ENCODE measurements around the gene ITPR2. TPM values are rescaled to one million over a fixed set of nuclear protein-coding genes. Genes with fewer than 3 reads are reported as not detected.

ITPR2 gene
- total RNA-seq, 1 donor: 33.4 TPM

DNA sequence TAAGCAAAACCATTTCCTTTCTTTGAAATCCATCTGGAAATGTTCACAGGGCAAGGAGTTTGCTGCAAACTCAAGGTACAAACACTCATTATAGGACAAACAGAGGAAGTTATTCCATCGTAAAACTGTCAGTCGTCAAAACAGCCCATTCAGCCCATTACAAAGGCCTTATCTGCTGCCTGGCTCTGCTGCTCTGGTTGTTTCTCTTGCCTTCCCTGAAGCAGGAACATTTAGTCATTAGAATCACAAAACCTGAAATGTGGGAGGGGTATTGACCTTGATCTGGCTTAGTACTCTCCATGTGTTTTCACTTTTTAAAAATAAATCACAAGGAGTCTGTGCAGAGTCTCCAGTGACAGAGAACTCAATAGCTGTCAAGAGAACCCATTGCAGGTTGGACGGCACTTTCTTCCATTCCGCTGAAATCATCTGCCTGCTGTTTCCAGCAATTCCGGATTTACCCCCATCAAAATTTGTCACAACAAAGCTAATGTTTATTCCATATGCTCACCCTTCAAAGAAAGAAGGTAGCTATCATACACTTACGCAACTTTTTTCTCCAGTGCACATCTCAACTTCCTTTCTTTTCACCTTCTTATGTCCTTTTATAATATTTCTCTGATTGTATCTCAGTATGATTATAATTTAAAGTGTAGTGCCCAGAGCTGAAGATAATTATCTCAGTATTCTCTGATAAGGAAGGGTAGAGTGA is 24.6 kb upstream of the ITPR2 start:
- peaks cover 8% of the 10 kb centered on the region for H3K4me1 ChIP-seq (ENCODE audit: insufficient read depth, low read length)
- no peaks in the 10 kb centered on the region for H3K9me3 ChIP-seq (ENCODE audit: low read depth, low read length)
- H3K4me3 ChIP-seq (ENCODE audit: low read length): no peak overlapping the region
- H3K27me3 ChIP-seq (ENCODE audit: insufficient read depth, low read length): no peaks in the 10 kb centered on the region

DNA sequence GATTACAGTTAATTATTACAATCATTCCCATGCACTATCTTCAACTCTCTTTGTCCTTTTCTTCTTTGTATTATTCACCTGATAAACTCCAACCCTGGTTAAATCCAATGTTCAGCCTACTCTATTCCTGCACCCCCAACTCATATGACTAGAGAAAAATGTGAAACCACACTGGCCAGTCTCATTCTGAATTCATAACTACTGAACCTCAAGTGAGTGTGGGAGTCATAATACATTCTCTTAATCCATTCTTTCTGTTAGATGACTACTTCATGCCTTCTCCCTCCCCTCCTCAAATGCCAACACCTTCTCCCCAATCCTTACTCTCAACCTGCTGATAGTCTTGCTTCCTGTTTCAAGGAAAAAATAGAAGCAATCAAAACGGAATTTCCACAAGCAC is 22.3 kb upstream of the ITPR2 start:
- Histone ChIP-seq H3K9me3 (ENCODE audit: low read depth, low read length) (no peaks in the 10 kb centered on the region), H3K27me3 (ENCODE audit: insufficient read depth, low read length) (no peaks in the 10 kb centered on the region), H3K4me3 (ENCODE audit: low read length) (no peak overlapping the region), H3K4me1 (ENCODE audit: insufficient read depth, low read length) (peaks cover 8% of the 10 kb centered on the region)

DNA sequence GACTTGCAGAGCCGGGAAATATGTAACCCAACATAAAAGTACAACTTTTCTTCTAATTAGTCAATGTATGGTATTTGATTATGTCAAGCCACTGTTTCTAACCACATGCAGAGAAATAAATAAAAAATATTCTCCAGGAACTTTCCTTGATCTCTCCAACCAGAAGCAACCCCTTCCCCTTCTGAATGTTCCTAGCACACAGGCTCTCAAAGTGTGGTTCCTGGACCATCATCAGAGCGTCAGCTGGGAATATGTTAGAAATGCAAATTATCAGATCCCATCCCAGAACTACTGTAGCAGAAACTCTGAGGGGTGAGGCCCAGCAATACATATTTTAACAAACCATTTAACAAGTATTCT is 21.0 kb upstream of the ITPR2 start:
- Histone ChIP-seq H3K4me1 (ENCODE audit: insufficient read depth, low read length) (peaks cover 8% of the 10 kb centered on the region), H3K4me3 (ENCODE audit: low read length) (no peak overlapping the region), H3K27me3 (ENCODE audit: insufficient read depth, low read length) (no peaks in the 10 kb centered on the region), H3K9me3 (ENCODE audit: low read depth, low read length) (no peaks in the 10 kb centered on the region)

DNA sequence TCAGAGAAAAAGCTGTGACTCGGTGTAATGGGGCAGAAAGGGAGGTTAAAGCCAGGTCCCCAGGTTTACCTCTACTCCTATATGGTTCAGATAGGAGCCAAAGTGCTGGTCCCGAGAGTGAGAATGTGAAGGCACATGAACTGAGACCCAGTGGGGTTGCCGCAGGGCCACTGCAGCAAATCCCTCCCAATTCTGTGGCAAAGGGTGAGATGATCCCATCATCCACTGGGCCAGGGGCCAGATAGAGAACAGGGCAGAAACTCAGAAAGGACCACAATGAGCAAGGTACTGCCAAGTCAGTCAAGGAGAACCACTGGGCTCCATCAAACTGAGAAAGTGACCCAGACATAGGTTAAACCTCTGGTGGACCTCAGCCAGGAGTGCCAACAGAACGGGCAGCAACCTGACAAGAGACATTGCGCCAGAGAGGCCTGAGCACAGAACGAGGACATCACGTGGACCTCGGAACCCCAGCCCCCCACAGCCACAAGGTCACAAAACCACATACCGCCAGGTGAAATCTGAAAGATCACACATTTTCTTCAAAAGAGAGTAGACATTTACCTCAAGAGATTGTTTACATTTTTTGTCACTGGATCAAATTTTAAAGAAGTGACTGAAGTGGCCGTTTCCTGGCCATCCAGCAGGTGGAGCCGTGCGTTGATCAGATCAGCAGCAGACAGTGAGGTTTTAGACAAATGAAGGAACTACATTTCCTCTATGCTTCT is 20.5 kb upstream of the ITPR2 start:
- Histone ChIP-seq H3K4me3 (ENCODE audit: low read length) (no peak overlapping the region), H3K4me1 (ENCODE audit: insufficient read depth, low read length) (peaks cover 8% of the 10 kb centered on the region), H3K9me3 (ENCODE audit: low read depth, low read length) (no peaks in the 10 kb centered on the region), H3K27me3 (ENCODE audit: insufficient read depth, low read length) (no peaks in the 10 kb centered on the region)

DNA sequence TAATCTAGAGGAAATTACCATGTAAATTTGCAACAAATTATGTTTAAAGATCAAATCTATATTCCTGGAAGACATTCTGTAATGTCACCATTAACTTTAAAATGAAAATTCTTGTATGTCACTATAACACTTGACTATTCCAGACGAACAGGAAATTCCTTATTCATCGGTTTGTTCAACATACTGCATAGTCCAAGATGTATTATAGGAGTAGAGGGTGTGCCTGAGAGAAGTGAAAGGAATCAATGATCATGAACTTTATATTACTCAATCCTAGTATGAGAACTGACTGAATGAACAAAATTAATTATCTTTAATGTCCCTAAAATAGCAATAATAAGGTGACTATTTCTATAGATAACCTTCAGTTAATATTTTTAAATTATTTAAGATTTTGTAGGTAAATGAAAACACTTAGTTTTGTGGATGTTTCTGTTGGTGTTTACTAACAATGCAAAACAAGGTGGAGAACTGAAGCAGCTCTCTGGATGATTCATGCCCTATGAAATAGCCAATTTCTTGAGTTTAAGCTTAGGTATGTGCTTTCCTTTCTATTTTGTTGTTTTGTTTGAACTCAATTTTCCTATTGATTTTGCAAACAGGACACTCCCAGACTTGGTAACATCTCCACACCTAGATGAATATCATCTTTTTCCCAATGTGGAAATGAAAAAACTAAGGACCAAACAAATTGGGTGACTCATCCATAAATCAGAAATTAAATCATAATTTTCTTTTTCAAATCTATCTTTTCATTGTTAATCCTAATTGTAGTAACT is 18.2 kb upstream of the ITPR2 start:
- no peak overlapping the region for H3K4me3 ChIP-seq (ENCODE audit: low read length)
- no peaks in the 10 kb centered on the region for H3K9me3 ChIP-seq (ENCODE audit: low read depth, low read length)
- no peaks in the 10 kb centered on the region for H3K27me3 ChIP-seq (ENCODE audit: insufficient read depth, low read length)
- H3K4me1 ChIP-seq (ENCODE audit: insufficient read depth, low read length): peaks cover 11% of the 10 kb centered on the region

DNA sequence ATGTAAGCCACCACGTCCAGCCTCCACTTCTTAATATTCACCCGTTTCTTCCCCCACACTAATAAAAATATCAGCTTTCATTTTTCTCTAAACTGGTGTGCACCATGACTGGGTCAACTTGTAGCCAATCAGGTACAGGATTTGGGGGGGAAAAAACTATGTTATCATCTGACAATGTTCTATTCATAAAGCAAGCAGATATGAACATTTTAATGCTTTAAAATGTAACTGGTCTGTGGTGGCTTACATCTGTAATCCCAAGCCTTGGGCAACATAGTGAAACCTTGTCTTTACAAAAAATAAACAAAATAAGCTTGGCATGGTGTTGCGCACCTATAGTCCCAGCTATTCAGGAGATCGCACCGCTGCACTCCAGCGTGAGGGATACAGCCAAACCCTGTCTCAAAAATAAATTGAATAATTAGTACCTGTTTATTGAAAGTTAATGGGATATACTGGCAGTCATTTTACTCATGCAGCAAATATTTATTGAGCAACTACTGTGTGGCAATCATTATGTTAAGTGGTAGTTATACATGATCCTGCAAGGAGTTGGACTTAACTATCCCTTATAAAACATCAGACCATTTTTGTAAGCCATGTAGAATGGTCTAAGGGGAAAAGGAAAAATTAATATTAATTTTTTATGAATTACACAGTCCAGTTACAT is 15.3 kb upstream of the ITPR2 start:
- Histone ChIP-seq H3K27me3 (ENCODE audit: insufficient read depth, low read length) (no peaks in the 10 kb centered on the region), H3K9me3 (ENCODE audit: low read depth, low read length) (no peaks in the 10 kb centered on the region), H3K4me3 (ENCODE audit: low read length) (no peak overlapping the region), H3K4me1 (ENCODE audit: insufficient read depth, low read length) (peaks cover 8% of the 10 kb centered on the region)

DNA sequence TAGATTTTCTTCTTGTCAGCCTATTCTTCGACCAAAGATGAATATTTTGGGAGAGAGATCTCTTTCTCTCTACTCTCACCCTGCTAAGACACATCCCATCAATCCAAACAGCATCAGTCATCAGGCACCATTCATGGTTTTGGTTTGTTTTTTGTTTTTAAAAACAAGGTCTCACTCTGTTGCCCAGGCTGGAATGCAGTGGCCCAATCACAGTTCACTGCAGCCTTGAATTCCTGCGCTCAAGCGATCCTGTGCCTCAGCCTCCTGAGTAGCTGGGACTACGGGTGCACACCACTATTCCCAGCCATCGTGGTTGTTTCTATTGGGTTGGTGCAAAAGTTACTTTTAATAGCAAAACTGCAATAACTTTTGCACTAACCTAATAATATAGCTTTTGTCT is 14.4 kb upstream of the ITPR2 start:
- Histone ChIP-seq H3K4me1 (ENCODE audit: insufficient read depth, low read length) (peaks cover 8% of the 10 kb centered on the region), H3K4me3 (ENCODE audit: low read length) (no peak overlapping the region), H3K27me3 (ENCODE audit: insufficient read depth, low read length) (no peaks in the 10 kb centered on the region), H3K9me3 (ENCODE audit: low read depth, low read length) (no peaks in the 10 kb centered on the region)

DNA sequence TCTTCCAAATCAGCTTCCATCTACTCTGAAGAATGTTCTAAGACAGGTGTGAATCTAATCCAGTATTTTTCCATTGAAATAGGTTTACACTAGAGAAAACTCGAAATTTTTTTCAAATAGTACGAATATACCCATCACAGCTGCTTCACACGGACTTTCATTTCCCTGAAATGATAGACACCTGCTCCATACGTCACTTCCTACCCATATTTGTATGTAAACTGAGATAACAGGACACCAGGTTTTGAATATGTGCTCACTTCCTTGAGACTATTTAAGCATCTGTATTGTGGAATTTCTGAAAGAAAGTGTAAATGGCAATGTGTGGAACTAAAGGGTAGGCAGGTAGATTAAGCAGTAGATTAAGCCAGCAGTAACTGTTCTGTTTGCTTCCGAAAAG is 13.4 kb upstream of the ITPR2 start:
- peaks cover 8% of the 10 kb centered on the region for H3K4me1 ChIP-seq (ENCODE audit: insufficient read depth, low read length)
- H3K4me3 ChIP-seq (ENCODE audit: low read length): no peak overlapping the region
- H3K27me3 ChIP-seq (ENCODE audit: insufficient read depth, low read length): no peaks in the 10 kb centered on the region
- H3K9me3 ChIP-seq (ENCODE audit: low read depth, low read length): no peaks in the 10 kb centered on the region

DNA sequence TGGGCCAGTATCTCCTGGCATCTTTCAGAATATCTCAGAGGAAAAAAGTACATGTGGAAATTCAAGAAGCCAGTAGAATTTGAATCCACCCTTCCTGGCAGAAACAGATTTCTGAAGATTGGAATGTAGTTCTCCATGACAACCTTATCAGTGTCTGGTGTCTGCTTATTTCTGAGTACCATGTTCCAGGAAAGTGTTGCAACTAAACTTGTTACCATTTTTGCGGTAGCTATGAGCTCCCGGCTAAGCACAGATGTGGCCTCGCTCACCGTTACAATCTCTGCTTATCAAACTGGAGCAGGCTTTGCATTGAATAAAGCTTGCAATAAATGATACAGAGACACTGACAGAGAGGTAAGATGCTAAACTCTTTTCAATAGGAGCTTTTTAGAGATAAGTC is 13.0 kb upstream of the ITPR2 start:
- peaks cover 8% of the 10 kb centered on the region for H3K4me1 ChIP-seq (ENCODE audit: insufficient read depth, low read length)
- no peaks in the 10 kb centered on the region for H3K9me3 ChIP-seq (ENCODE audit: low read depth, low read length)
- H3K4me3 ChIP-seq (ENCODE audit: low read length): no peak overlapping the region
- H3K27me3 ChIP-seq (ENCODE audit: insufficient read depth, low read length): no peaks in the 10 kb centered on the region

DNA sequence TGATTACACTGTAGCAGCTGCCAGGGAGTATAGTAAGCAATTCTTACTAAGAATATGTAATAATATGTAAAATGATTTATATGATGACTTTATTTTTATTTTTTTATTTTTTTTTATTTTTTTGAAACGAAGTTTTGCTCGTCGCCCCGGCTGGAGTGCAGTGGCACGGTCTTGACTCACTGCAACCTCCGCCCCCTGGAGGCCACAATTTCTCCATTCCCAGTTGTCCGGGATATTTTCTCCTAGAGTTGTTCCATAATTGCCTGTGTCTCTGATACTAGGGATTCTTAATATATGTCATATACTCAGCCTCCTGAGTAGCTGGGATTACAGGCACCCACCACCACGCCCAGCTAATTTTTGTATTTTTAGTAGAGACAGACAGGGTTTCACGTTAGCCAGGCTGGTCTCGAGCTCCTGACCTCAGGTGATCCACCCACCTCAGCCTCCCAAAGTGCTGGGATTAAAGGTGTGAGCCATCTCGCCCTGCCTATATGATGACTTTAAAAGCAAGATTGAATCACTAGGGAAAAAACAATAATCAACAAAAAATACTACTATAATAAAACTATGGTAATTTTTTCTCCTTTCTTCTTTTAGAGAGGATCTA is 12.2 kb upstream of the ITPR2 start:
- no peak overlapping the region for H3K4me3 ChIP-seq (ENCODE audit: low read length)
- H3K9me3 ChIP-seq (ENCODE audit: low read depth, low read length): no peaks in the 10 kb centered on the region
- H3K4me1 ChIP-seq (ENCODE audit: insufficient read depth, low read length): peaks cover 8% of the 10 kb centered on the region
- H3K27me3 ChIP-seq (ENCODE audit: insufficient read depth, low read length): no peaks in the 10 kb centered on the region

DNA sequence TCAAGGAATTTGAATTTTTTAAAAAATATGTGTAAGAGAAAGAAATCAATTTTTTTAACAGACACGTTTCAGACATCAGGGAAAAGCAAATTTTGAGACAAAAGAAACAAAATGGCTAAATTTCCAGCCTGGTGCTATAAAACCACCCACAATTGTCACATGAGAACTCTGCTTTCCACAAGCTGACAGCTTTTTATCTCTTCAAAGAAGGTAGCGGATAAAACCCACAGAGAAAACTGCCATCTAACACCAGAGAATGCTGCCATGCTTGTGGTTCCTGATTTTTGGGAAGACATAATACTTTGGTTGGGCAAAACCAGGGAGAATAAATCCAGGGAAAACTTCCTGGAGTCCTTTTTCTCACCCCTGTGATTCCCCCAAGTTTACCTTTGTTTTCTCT is 10.3 kb upstream of the ITPR2 start:
- Histone ChIP-seq H3K27me3 (ENCODE audit: insufficient read depth, low read length) (no peaks in the 10 kb centered on the region), H3K4me3 (ENCODE audit: low read length) (no peak overlapping the region), H3K9me3 (ENCODE audit: low read depth, low read length) (no peaks in the 10 kb centered on the region), H3K4me1 (ENCODE audit: insufficient read depth, low read length) (peaks cover 8% of the 10 kb centered on the region)

DNA sequence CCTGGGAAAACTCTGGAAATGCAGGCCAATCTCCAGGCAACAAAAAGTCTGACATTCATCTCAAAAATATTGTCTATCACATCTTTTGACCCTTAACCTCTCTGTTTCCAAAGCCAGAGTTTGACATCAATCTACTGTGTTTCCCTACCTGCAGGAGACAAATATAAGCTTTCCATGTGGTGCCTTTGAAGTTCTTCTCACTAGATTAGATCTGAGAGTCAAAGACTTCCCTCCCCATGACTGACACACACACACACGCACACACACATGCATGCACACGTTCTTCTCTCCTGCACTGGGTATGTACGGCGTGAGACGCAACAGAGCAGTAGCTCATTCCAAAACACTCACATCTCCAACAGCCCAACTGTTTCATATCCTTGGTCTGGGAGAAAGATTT is 8.1 kb upstream of the ITPR2 start:
- H3K4me3 ChIP-seq (ENCODE audit: low read length): no peak overlapping the region
- H3K9me3 ChIP-seq (ENCODE audit: low read depth, low read length): no peaks in the 10 kb centered on the region
- H3K4me1 ChIP-seq (ENCODE audit: insufficient read depth, low read length): peaks cover 4% of the 10 kb centered on the region
- no peaks in the 10 kb centered on the region for H3K27me3 ChIP-seq (ENCODE audit: insufficient read depth, low read length)

DNA sequence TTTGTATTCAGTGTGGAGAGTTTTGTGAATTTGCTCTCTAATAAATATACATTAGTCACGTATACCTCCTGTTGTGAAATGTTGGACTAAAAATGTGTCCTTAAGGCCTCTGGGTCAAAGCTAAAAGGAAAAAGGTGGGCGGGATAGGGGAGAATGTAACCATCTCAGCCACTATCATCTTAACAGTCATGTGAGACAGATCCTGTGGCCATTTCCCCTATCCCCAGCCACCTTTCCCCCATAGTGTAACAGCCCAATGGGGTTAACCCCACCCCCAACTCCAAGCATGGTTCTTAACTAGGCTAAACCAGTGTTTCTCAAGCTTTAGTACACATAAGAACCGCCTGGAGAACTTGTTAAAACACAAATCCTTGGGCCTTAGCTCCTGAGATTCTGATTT is 6.5 kb upstream of the ITPR2 start:
- Histone ChIP-seq H3K9me3 (ENCODE audit: low read depth, low read length) (no peaks in the 10 kb centered on the region), H3K27me3 (ENCODE audit: insufficient read depth, low read length) (no peaks in the 10 kb centered on the region), H3K4me1 (ENCODE audit: insufficient read depth, low read length) (no peaks in the 10 kb centered on the region), H3K4me3 (ENCODE audit: low read length) (no peak overlapping the region)

DNA sequence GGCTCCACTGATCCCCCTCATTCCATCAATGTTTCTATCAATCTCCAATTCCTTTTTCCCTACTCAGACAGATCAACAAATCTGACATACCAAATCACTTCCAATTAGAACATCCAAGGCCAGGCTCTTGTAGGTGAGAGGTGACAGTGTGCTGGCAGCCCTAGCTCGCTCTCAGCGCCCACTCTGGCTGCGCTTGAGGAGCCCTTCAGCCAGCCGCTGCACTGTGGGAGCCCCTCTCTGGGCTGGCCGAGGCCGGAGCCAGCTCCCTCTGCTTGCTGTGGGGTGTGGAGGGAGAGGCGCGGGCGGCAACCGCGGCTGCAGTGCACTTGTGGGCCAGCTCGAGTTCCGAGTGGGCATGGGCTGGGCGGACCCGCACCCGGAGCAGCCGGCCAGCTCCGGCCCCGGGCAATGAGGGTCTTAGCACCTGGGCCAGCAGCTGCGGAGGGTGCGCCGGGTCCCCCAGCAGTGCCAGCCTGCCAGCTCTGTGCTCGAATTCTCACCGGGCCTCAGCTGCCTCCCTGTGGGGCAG is 6.0 kb upstream of the ITPR2 start:
- no peaks in the 10 kb centered on the region for H3K27me3 ChIP-seq (ENCODE audit: insufficient read depth, low read length)
- no peaks in the 10 kb centered on the region for H3K9me3 ChIP-seq (ENCODE audit: low read depth, low read length)
- peaks cover 5% of the 10 kb centered on the region for H3K4me1 ChIP-seq (ENCODE audit: insufficient read depth, low read length)
- H3K4me3 ChIP-seq (ENCODE audit: low read length): no peak overlapping the region
